NCI-H1694 (cell line): Measurements from ENCODE around the gene DNAJA1.
"Not testable (repeated sequence)": the region's sequence is repeated elsewhere in the genome, so short reads cannot be mapped to it uniquely, and the experiment has no call there.

ENCODE experiments used
- DNase-seq: peaks from one replicate; lab custom pipeline; 2025; lab: John Stamatoyannopoulos, UW

Gene DNAJA1

GRCh38 chr9:33082128-33082527 lies 57.1 kb downstream of the DNAJA1 start:
- no peak for DNase-seq

- DNase-seq: no peak
Observed at GRCh38 chr9:33082538-33083326, 57.7 kb downstream of the DNAJA1 start.

- DNase-seq: not testable (repeated sequence)
Observed at GRCh38 chr9:33085672-33086071, 60.6 kb downstream of the DNAJA1 start.
